ENCODE results near the gene FNDC11.

FNDC11 gene

DNA sequence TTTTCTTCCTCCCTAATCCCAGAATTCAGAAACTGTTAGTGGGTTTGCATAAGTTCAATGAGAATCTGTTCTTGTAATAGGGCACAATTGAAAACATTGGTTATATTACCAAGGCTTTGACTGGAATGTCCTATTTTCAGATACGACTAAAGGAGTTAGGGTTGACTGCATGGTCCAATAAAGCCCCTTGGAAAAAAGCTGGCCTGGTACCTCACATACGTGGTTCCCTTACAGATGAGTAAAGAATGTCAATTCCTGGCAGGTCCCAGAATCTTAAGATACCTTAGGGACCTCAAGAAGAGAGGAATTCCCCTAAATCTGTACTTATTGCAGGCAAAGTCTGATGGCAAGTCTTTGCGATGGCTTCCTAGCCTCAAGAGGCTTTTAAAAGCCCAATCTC lies 28.8 kb upstream of the FNDC11 start:
- no peak overlapping the region for H3K4me3 ChIP-seq (ENCODE audit: low read depth, low read length)
- no peak for DNase-seq (ENCODE audit: low read depth)
- TF ChIP-seq, protein P1, sequence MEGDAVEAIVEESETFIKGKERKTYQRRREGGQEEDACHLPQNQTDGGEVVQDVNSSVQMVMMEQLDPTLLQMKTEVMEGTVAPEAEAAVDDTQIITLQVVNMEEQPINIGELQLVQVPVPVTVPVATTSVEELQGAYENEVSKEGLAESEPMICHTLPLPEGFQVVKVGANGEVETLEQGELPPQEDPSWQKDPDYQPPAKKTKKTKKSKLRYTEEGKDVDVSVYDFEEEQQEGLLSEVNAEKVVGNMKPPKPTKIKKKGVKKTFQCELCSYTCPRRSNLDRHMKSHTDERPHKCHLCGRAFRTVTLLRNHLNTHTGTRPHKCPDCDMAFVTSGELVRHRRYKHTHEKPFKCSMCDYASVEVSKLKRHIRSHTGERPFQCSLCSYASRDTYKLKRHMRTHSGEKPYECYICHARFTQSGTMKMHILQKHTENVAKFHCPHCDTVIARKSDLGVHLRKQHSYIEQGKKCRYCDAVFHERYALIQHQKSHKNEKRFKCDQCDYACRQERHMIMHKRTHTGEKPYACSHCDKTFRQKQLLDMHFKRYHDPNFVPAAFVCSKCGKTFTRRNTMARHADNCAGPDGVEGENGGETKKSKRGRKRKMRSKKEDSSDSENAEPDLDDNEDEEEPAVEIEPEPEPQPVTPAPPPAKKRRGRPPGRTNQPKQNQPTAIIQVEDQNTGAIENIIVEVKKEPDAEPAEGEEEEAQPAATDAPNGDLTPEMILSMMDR (IDR thresholded peaks at IDR 0.05; ENCODE audit: low read depth, low read length, missing control alignments) = no peak

DNA sequence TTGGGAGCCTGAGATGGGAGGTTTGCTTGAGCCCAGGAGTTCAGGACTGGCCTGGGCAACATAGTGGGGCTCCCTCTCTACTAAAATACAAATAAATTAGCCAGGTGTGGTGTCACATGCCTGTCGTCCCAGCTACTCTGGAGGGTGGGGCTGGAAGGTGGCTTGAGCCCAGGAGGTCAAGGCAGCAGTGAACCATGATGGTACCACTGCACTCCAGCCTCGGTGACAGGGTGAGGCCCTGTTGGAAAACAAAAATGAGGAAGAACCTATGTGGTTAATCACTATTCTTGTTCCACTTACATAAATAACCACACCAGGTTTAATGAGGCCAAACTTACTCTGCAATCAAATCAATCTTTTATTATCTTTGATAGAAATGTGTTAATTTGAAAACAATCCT lies 28.0 kb upstream of the FNDC11 start:
- no peak for DNase-seq (ENCODE audit: low read depth)
- TF ChIP-seq, protein P1 (IDR thresholded peaks at IDR 0.05; ENCODE audit: low read depth, low read length, missing control alignments) = no peak
- no peak overlapping the region for H3K4me3 ChIP-seq (ENCODE audit: low read depth, low read length)

DNA sequence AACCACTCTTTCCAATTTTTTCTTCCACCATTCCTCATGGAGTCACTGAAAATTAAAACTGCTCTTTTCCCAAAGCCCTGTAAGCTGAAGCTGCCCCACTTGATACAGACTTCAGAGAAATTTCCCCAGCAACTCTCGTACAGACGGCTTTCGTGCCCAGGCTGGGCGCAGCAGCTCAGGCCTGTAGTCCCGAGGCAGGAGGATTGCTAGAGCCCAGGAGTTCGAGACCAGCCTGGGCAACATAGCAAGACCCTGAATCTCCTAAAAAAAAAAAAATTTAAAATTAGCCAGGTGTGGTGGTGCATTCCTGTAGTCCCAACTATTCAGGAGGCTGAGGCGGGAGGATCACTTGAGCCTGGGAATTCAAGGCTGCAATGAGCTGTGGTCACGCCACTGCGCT lies 26.8 kb upstream of the FNDC11 start:
- DNase-seq (ENCODE audit: low read depth) = no peak
- no peak overlapping the region for H3K4me3 ChIP-seq (ENCODE audit: low read depth, low read length)
- TF ChIP-seq, protein P1 (IDR thresholded peaks at IDR 0.05; ENCODE audit: low read depth, low read length, missing control alignments) = no peak

DNA sequence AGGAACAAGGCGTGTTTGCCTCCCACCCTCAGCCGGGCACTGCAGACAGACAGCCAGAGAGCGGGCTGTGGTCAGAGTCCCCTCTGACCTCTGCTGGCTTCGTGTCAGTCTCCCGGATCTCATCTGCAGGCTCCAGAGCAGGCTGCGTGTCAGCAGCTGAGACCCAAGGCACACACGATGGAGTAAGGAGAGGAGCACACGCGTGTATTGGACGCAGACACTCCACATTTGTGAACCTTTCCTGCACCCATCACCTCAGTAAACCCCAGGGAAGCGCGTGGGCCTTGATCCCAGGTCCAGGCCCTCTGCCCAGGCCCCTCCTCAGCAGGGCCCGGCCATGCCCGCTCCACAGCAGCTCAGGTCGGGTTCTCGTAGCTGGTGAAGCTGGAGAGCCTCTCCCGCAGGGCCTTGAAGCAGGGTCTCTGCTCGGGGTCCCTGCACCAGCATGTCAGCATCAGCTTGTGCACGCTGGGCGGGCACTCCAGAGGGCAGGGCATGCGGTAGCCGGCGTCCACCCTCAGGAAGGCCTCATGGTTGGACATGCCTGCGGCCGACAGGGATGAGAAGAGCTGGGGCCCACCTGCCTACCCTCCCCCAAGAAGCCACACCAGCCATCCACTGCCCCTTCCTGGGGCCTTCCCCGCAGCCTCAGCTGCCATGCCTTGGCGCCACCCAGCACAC lies 24.6 kb upstream of the FNDC11 start:
- TF ChIP-seq, protein P1 (IDR thresholded peaks at IDR 0.05; ENCODE audit: low read depth, low read length, missing control alignments) = no peak
- H3K4me3 ChIP-seq (ENCODE audit: low read depth, low read length) = no peak overlapping the region
- no peak for DNase-seq (ENCODE audit: low read depth)

DNA sequence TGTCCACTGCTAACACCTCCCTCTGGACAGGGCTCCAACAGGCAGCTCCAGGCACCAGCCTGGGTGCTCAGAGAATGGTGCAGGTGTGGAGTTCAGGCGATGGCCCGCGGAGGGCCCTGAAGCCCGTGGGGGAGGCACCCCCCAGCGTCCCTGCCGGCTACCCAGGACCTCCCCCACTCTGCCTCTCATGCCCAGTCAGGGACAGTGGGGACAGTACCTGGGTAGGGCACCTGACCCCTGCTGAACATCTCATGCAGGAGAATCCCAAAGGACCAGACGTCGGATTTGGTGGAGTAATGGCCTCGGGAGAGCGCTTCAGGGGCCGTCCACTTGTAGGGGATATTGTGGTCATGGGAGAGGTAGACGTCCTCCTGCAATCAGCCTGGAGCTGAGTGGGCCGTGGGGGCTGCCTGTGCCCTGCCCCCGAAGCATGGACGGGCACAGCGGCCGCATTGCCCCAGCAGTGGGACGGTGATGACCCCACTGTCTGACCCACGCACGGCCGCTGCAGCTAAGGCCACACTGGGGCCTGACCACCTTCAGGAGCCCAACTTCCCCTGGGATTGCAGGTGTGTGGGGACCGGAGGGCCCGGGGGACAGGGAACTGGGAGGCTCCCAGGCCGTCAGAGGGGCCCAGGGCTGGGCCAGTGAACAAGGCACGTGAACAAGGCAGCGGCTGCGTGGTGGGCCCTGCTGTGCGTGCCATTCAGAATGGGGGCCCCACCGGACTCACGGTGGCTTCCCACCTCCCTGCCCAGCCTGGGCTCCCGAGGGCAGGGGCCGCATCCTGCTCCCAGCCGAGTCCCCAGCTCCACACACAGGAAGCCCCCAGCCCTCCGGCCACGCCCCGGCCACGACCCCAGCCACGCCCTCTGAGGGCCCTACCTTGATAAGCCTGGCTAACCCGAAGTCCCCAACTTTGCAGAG lies 23.8 kb upstream of the FNDC11 start:
- no peak overlapping the region for H3K4me3 ChIP-seq (ENCODE audit: low read depth, low read length)
- TF ChIP-seq, protein P1 (IDR thresholded peaks at IDR 0.05; ENCODE audit: low read depth, low read length, missing control alignments) = no peak
- DNase-seq (ENCODE audit: low read depth) = no peak

DNA sequence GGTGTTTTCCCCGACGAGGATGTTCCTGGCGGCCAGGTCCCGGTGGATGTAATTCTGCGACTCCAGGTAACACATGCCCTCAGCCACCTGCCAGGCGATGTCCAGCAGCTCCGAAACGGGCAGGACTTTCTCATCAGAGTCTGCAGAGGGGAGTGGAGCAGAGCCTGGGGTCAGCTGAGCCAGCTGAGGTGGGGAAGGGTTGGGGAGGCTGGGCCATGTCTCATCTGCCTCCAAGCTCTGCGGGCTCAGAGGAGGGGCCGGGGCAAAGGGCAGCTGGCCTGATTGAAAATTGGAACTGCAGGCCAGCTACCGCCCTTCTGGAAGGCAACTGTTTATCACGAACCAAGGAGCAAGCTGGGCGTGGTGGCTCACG lies 23.2 kb upstream of the FNDC11 start:
- TF ChIP-seq, protein P1 (IDR thresholded peaks at IDR 0.05; ENCODE audit: low read depth, low read length, missing control alignments) = no peak
- no peak overlapping the region for H3K4me3 ChIP-seq (ENCODE audit: low read depth, low read length)
- DNase-seq (ENCODE audit: low read depth) = no peak

All from GM12864 (cell line).